HT1080 (cell line): ENCODE results near the gene PNMA8A. TPM values are rescaled to one million over a fixed set of nuclear protein-coding genes. Genes with fewer than 3 reads are reported as not detected.
"Not testable (repeated sequence)": the region's sequence is repeated elsewhere in the genome, so short reads cannot be mapped to it uniquely, and the experiment has no call there.

Experiments used
- DNase-seq: peaks from one replicate; pipeline ENCODE4 v3.0.0-alpha.2; 2015; ENCODE audit warnings: low read depth
- polyA plus RNA-seq, 2 experiments: library from polyadenylated mRNA; depleted of rRNA; stranded (reverse); fragments of >200 nt; gene quantifications; 2 replicates each; pipeline ENCODE4 v1.2.3, GENCODE V29; 2015
- total RNA-seq: library from RNA; depleted of rRNA; stranded (reverse); fragments of >200 nt; shearing (Covaris generic); gene quantifications from 2 replicates; pipeline ENCODE4 v1.2.3, GENCODE V29; 2014; rRNA removed

Gene PNMA8A, protein sequence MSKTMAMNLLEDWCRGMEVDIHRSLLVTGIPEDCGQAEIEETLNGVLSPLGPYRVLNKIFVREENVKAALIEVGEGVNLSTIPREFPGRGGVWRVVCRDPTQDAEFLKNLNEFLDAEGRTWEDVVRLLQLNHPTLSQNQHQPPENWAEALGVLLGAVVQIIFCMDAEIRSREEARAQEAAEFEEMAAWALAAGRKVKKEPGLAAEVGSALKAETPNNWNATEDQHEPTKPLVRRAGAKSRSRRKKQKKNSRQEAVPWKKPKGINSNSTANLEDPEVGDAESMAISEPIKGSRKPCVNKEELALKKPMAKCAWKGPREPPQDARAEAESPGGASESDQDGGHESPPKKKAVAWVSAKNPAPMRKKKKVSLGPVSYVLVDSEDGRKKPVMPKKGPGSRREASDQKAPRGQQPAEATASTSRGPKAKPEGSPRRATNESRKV
- total RNA-seq, result not detected in 2 replicates
- not detected in 2 replicates for polyA plus RNA-seq (2015; cell fraction: cytosol; rRNA removed)
- not detected in 2 replicates for polyA plus RNA-seq (2015; cell fraction: nucleus; rRNA removed)

DNA sequence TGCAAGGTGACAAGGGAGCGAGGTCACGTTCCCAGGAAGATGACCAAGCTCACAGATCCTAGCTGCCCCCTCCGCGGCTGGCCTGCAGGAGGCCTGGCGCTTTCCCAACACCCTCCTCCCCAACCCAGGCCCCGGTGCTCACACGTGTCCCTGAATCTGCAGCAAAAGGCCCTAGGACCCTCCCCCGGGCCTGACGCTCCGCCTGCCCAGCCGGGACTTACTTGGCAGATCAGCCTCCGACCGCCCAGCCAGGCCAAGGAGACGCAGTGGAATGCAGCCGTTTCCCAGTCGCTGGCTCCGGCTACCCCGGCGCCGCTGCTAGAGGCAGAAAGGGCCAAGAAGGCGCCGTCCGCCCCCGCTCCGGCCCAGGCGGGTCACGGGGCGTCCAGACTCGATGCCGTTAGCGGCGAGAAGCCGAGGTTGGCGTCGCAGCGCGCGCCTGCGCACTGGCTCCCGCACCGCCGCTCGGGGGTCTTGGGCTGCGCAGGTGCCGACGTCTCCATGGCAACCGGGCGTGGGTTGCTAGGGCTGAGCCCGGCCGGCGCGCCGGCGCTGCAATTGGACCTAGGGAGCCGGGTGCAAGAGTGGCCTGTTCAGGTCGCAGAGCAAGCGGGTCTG, at the start of gene PNMA8A:
Gene PNMA8A (minus strand): TSS at position 448 of the 618 bp plus-strand sequence. CDS start 528 bp downstream, outside the sequence.
- no peak for DNase-seq

DNA sequence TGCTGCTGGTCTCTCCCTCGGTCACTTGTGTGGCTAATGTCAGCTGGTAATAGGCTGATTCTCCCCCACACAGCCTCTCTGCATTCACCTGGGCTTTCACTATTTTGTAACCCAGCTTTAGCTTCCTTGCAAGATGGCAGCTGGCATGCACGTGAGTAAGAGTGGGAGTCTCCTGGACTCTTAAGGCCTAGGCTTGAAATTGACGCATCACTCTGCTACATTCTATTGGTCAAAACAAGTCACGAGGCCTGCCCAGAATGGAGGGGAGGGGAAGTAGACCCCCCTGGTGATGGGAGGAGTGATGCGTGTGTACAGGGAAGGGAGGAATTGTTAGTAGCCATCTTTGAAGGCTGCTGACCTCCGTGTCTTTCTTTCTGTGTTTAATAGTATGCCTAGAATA, 49.3 kb upstream of the PNMA8A start:
- DNase-seq, result peak; percentile 20

DNA sequence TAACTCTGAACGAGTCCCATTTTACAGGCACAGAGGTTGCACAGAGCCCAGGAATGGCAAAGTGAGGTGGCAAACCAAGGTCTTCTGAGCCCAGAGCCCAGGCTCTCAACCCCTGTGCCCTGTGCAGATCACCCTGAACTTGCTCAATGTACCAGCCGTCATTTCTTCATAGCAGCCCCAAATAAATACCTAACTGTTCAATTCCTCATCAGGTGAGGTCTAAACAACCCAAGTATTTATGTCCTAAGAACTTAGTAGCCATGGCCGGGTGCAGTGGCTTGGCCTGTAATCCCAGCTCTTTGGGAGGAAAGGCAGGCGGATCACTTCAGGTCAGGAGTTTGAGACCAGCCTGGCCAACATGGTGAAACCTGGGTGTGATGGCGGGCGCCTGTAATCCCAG, 46.1 kb upstream of the PNMA8A start:
- no peak for DNase-seq

DNA sequence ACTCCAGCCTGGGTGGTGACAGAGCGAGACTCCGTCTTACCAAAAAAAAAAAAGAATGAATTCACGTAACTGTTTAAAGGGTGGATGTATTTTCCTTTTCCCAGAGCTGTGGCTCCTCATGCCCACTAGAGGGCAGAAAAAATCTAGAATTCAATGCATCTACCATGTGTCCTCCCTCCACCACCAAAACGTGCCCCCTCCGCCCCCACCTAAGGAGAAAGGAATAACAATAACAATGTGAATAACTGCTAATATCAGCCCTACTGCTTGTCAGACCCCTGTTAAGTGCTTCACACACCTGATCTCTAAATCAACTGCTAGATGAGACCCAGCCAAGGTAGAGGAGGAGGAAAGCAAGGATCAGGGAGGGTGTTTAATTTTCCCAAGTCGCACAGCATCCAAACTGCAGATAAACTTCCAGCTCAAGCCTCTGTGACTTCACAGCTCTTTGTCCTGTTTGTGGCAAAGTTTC, 44.6 kb upstream of the PNMA8A start:
- peak; percentile 50 for DNase-seq

DNA sequence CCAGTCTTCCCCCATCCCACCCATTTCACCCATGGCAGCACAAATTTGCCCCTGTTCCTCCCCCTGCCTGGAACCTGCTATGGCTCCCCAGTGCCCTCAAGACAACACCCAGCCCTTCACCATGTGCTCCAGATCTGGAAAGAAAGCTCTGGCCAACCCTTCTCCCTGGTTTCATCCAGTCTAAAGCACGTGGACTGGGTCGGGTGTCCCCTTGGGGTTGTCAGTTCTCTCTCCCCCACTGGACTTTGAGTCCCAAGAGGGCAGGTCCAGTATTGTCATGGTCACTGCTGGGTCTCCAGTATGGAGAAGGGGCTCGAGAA, 43.9 kb upstream of the PNMA8A start:
- no peak for DNase-seq

DNA sequence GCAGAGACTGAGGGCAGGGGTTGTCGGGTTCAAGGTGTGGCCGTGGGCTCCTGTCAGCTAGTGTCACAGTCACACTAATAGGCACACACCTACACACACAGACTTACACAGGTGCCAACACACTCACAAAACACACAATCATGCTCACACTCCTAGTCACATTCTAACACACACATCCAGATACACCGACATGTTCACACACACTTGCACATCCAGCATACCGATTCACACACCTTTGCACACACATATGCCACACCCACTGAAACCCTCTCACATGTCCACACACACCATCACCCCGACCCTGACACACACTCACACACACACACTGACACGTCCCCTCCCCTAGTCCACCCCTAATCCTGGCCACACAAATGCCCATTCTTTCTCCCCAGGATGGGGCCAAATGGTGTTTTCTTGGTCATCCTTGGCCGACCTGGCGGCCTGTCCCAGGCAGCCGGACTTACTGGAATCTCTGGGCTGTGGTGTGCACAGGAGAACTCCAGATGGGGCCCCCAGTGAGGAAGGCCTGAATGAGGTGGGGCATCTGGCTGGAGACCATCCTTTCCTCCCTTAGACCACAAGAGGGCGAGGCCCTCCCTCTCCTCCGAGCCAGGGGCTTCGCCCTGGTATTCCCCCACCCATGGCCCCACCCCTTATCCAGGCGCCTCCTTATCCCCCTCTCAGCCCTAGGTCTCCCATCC, 43.4 kb upstream of the PNMA8A start:
- no peak for DNase-seq

DNA sequence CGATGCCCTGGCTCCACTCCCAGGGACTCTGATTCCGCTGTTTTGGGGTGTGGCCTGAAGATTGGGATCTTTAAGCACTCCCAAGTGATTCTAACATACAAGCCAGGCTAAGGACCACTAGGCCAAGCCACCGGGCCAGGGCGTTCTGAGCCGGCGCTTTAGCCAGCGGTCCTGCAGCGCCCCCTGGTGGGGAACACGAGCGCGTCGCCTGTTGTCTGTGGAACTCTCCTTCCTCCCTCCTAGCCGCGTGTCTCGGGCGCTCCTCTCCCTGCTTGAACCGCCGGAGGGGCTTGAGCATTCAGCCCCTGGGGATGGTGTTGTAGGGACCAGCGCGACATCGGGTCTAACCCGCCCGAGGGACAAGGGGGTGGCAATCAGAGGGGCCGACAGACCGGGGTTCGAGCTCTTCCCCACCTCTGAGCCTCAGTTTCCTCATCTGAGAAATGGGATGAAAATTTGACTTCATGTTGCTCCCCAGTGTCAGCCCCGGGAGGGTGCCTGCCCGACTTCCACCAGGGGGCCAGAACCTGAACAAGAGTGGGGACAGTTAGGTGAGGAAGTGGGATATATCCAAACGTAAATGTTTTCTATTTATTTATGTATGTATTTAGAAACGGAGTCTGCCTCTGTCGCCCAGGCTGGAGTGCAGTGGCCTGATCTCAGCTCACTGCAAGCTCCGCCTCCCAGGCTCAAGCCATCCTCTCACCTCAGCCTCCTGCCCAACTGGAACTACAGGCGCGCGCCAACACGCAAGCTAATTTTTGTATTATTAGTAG, 42.3 kb upstream of the PNMA8A start:
- peak; percentile 44 for DNase-seq

DNA sequence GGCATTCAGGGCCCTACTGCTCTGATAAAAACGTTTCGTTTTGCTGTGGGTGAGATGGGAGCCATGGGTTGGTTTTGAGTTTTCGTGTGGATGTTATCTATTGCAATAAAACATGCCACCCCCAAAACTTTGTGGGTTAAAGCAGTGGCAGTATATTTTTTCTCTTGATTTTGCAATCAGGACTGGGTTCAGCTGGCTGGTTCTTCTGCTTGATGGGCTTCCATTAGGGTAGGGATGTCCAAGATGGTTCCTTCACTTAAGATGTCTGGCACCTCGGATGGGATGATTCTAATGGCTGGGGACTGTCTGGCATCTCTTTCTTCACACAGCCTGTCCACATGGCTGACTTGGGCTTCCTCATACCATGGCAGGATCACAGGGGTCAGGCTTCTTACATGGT, 39.9 kb upstream of the PNMA8A start:
- no peak for DNase-seq

DNA sequence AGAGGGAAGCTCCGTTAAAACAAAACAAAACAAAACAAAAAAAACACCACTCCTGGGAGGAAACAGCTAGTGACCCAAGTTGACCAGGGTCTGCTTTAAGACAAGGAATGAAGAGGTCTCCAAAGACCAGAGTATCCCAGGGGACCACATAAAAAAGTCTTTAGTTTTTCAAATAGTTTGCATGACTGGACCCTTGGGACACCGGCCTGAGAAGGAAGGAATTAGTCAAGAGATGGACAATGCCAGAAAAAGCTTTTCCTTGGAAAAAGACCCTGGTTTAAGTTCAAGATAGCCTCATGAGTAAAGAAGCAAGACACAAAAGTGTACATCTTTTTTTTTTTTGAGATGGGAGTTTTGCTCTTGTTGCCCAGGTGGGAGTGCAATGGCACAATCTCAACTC, 36.8 kb upstream of the PNMA8A start:
- DNase-seq, result no peak

DNA sequence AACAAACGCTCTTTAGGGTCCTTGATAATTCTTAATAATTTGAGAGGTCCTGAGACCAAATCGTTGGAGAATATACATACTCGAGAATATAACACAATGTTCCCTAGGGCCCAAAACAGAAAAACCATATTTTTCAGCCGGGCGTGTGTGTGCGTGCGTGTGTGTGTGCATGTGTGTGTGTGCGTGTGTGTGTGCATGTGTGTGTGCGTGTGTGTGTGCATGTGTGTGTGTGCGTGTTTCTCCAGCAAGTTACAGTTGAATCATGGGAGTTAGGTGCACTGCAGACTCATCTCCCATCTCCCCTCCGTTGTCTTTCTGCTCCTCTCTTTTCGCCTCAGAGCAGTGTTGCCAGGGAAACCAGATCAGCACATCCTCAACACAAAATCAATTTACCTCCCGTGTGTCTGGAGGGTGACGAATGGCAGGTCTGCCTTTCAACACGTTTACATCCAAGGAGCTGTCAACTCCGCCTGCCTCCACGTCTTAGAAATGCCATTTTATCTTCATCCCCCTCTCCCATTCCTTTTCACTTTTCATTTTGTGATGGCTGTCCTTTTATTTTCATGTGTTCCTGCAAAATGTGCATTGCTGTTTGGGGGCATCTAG, 32.6 kb upstream of the PNMA8A start:
- DNase-seq, result no peak

DNA sequence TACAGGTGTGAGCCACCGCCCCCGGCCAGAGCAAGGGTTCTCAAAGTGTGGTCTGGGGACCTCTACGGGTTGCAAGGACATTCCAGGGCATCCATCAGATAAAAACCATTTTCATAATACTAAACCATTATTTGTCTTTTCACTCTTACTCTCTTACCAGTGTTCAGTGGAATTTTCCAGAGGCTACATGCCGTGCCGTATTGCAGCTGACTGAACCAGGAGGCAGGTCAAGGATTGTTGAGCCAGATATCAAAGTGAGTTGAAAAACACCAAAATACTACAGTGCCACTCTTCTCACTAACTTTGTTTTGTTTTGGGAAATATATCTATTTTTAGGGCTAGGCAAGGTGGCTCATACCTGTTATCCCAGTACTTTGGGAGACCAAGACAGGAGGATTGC, 31.5 kb upstream of the PNMA8A start:
- DNase-seq, result no peak

DNA sequence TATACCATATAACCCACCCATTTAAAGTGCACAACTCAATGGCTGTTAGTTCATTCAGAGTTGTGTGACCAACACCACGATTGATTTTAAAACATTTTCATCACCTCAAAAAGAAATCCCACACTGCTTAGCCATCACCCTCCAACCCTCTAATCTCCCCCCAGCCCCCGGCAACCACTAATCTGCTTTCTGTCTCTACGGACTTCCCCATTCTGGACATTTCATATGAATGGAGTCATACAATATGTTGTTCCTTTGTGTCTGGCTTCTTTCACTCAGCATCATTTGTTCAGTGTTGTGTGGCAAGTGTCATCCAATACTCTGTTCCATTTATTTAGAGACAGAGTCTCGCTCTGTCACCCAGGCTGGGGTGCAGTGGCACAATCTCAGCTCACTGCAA, 28.3 kb upstream of the PNMA8A start:
- DNase-seq, result no peak

DNA sequence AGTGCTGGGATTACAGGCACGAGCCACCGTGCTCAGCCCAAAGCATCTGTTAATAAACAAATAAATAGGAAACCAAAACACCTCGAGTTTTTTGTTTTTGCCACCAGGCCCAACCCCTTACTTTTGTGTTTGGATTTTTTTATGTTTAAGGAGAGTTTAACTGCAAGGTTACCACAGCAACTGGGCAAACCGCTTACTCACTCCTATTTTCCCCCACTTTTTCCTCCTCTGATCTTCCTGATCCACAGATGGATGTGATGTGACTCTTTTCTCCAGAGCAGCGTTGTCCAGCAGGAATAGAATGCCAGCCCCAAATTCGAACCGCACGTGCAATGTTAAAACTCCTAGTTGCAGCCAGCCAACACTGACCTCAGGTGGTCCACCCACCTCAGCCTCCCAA, 26.4 kb upstream of the PNMA8A start:
- DNase-seq, result no peak

DNA sequence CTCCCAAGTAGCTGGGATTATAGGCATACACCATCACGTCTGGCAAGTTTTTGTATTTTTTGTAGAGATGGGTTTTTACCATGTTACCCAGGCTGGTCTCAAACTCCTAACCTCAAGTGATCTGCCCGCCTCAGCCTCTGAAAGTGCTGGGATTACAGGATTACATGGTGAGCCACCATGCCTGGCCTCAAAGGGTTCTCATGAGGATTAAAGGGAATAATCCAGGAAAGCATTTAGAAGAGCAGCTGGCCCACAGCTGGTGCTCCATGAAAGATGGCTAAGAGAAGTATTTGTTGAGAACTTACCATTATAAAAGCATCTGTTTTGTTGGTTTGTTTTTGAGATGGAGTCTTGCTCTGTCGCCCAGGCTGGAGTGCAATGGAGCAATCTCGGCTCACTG, 25.5 kb upstream of the PNMA8A start:
- not testable (repeated sequence) for DNase-seq

DNA sequence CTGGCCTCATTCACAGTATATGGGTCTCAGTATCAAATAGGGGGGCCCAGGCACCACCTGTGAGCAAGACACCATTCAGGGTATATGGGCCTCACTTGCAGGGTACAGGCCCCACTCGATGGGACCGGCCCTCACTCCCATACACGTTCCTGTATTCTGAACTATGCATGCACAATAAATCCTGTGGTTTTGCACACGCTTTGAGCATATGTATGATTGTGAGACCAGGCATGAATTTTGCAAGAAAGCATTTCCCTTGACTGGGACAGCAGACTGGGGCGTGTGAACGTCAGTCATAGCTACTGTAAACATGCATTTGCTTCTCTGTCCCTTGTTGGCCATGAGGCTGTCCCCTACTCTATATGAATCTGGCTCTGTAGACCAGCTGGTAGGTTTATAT, 24.9 kb upstream of the PNMA8A start:
- no peak for DNase-seq

DNA sequence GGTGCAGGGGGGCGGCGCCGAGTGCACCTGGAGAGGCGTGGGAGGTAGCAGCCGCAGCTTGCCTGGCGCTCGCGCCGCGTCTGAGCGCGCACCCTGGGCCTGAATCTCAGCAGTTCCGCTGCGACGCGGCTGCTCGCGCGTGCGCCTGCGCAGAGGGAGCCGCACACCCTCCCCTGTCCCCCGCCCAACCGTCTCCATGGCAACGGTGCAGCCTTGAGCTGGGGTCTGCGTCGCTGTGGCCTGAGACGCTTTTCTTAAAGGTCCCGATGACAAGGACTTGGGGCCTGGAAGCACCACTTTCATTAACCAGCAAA, 24.4 kb upstream of the PNMA8A start, which contains the start of gene PNMA8B:
Gene PNMA8B (minus strand): TSS at position 82 of the 314 bp plus-strand sequence. CDS start 402 bp downstream, outside the sequence.
- DNase-seq, result no peak

DNA sequence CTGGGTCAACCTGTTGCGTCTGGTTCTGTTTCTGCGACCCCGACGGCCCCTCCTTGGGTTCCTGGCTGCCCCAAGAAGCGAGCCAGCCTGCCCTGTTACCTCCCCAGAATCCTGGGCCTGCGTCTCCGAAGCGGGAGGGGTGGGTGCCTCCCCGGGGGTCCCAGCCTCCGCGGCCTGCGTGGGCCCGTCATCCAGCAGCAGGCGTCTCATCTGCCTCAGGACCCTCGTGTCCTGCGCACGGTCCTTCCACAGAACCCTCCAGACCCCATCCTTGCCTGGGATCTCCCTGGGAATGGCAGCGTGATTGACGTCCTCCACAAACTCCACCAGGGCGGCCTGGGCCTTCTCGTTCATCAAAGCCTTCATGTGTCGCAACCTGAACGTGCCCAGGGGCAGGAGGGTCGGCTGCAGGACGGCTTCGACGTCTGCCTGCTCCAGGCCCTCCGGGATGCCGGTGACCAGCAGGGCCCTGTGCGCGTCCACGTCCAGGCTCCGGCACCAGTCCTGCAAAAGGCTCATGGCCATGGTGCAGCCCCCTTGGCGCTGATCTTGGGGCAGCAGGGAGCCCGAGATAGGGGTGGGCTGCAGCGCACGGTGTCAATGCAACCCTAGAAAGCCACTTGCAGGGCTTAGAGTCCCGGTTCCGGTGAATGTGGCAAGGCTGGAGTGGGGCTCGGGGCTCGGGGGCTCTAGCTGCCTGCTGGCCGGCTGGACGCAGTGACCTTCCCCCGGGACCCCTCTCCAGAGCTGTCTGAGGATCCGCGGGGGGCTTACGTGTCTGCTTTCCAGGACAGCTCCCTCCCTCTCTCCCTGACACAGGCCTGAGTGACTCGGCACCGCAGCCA, 23.8 kb upstream of the PNMA8A start:
- DNase-seq, result no peak

DNA sequence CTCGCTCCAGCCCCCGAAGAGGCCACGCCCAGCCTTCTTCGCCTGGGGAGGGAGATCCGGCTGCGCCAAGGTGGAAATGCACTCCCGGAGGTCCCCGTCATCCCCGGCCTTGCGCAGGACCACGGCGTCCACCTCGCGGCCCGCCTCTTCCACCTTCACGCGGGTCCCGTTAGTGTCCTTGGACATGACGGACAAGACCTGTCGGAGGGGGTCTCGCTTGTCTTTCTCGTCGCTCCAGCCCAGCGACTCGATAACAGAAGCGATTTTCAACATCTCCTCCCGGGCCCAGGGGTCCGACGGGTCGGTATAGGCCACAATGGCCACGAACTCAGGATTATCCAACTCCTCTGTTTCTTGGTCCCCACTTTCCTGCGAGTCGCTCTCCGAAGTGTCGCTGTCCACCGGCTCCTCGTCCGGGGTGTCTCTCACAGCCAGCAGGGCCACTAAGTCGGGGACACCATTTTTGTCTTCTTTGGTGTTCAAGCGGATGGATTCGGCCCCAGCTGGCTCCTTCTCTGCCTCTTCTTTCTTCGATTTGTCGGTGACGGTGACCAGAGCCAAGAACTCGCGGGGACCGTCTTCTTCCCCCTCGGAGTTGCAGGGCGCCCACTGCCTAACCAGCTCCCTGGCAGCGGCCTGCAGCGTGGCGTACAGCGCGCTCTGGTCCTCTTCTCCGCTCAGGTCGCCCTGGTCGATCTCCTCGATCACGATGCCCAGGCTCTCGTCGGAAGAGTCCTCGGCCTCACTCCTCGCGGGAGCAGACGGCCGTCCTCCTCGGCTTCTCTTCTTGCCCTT, 23.0 kb upstream of the PNMA8A start:
- no peak for DNase-seq
